Measurements from ENCODE around the gene ACY1. TPM values are rescaled to one million over a fixed set of nuclear protein-coding genes. Genes with fewer than 3 reads are reported as not detected.

Gene ACY1
- total and polyA plus RNA-seq, 2 of the 13 experiments (the other 11 are each of a cell fraction or from before 2014, with no cell fraction given) = 113 to 162 TPM

DNA sequence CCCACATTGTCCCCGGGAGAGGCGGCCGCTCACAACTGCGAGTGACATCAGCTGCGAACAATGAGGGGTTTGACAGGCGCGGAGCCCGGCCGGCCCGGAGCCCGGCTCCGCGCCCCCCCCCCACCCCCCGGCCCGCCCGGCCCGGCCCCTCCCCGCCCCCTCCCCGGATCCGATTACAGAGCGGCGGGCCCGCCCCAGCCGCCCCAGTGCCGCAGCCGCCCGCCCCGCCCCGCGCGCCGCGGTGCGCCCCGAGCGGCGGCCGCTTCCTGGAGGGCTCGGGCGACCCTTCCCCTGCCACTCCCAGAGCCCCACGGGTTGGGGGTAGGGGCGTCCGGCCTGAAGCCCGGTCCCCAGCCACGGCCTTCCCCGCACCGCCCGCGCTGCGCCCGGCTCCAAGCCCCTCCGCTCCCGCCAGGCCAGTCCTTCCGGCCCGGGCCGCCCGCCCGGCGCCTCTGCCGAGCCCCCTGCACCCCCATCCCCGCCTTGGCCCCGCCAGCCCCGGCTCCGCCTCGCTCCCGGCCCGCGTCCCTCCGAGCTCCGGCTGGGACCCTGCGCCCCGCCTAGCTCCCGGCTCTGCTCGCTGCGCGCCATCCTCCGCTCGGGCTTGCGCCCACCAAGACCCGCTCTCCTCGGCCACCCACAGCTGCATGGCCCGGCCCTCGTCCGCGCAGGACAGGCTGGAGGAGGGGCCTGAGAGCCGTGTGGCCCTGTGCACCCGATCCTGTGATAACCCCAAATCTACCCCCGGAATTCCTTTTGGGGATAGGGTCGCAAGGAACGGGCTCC, 15.8 kb upstream of the ACY1 start, which contains the start of gene PCBP4 (continued):
- TF ChIP-seq, protein P1, sequence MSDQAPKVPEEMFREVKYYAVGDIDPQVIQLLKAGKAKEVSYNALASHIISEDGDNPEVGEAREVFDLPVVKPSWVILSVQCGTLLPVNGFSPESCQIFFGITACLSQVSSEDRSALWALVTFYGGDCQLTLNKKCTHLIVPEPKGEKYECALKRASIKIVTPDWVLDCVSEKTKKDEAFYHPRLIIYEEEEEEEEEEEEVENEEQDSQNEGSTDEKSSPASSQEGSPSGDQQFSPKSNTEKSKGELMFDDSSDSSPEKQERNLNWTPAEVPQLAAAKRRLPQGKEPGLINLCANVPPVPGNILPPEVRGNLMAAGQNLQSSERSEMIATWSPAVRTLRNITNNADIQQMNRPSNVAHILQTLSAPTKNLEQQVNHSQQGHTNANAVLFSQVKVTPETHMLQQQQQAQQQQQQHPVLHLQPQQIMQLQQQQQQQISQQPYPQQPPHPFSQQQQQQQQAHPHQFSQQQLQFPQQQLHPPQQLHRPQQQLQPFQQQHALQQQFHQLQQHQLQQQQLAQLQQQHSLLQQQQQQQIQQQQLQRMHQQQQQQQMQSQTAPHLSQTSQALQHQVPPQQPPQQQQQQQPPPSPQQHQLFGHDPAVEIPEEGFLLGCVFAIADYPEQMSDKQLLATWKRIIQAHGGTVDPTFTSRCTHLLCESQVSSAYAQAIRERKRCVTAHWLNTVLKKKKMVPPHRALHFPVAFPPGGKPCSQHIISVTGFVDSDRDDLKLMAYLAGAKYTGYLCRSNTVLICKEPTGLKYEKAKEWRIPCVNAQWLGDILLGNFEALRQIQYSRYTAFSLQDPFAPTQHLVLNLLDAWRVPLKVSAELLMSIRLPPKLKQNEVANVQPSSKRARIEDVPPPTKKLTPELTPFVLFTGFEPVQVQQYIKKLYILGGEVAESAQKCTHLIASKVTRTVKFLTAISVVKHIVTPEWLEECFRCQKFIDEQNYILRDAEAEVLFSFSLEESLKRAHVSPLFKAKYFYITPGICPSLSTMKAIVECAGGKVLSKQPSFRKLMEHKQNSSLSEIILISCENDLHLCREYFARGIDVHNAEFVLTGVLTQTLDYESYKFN (CRISPR knock-in tag; conservative IDR thresholded peaks at IDR 0.05) = no peak
- TF ChIP-seq ZNF552 (CRISPR knock-in tag; IDR thresholded peaks at IDR 0.05; ENCODE audit: borderline replicate concordance) = no peak
- no peak for TF ChIP-seq ZBTB42 (CRISPR knock-in tag; IDR thresholded peaks at IDR 0.05)
- TF ChIP-seq SIX4 (CRISPR knock-in tag; IDR thresholded peaks at IDR 0.05) = no peak; the same call in 1 of the 2 replicates
- TF ChIP-seq KLF15 (CRISPR knock-in tag; IDR thresholded peaks at IDR 0.05; ENCODE audit: borderline replicate concordance) = no peak
- TF ChIP-seq CHD4 (IDR thresholded peaks at IDR 0.05; ENCODE audit: borderline replicate concordance, low read length) = no peak
- TF ChIP-seq, protein P2, sequence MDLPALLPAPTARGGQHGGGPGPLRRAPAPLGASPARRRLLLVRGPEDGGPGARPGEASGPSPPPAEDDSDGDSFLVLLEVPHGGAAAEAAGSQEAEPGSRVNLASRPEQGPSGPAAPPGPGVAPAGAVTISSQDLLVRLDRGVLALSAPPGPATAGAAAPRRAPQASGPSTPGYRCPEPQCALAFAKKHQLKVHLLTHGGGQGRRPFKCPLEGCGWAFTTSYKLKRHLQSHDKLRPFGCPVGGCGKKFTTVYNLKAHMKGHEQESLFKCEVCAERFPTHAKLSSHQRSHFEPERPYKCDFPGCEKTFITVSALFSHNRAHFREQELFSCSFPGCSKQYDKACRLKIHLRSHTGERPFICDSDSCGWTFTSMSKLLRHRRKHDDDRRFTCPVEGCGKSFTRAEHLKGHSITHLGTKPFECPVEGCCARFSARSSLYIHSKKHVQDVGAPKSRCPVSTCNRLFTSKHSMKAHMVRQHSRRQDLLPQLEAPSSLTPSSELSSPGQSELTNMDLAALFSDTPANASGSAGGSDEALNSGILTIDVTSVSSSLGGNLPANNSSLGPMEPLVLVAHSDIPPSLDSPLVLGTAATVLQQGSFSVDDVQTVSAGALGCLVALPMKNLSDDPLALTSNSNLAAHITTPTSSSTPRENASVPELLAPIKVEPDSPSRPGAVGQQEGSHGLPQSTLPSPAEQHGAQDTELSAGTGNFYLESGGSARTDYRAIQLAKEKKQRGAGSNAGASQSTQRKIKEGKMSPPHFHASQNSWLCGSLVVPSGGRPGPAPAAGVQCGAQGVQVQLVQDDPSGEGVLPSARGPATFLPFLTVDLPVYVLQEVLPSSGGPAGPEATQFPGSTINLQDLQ (CRISPR knock-in tag; IDR thresholded peaks at IDR 0.05) = 0 out of 2 replicates have a peak, but pooled peaks have one; percentile 48
- no peak for TF ChIP-seq CEBPB (IDR thresholded peaks at IDR 0.05; ENCODE audit: borderline replicate concordance, low read depth, low read length)
- TF ChIP-seq FOXA3 (CRISPR knock-in tag; IDR thresholded peaks at IDR 0.05) = no peak
- no peak for TF ChIP-seq PAX8 (CRISPR knock-in tag; IDR thresholded peaks at IDR 0.05; ENCODE audit: borderline replicate concordance)
- no peak for TF ChIP-seq NFE2L2 (IDR thresholded peaks at IDR 0.05; ENCODE audit: low read length)
- TF ChIP-seq HMGA1 (CRISPR knock-in tag; conservative IDR thresholded peaks at IDR 0.05) = no peak
- TF ChIP-seq SP5 (CRISPR knock-in tag; IDR thresholded peaks at IDR 0.05; ENCODE audit: borderline replicate concordance, low read depth) = no peak
- TF ChIP-seq, protein P3, sequence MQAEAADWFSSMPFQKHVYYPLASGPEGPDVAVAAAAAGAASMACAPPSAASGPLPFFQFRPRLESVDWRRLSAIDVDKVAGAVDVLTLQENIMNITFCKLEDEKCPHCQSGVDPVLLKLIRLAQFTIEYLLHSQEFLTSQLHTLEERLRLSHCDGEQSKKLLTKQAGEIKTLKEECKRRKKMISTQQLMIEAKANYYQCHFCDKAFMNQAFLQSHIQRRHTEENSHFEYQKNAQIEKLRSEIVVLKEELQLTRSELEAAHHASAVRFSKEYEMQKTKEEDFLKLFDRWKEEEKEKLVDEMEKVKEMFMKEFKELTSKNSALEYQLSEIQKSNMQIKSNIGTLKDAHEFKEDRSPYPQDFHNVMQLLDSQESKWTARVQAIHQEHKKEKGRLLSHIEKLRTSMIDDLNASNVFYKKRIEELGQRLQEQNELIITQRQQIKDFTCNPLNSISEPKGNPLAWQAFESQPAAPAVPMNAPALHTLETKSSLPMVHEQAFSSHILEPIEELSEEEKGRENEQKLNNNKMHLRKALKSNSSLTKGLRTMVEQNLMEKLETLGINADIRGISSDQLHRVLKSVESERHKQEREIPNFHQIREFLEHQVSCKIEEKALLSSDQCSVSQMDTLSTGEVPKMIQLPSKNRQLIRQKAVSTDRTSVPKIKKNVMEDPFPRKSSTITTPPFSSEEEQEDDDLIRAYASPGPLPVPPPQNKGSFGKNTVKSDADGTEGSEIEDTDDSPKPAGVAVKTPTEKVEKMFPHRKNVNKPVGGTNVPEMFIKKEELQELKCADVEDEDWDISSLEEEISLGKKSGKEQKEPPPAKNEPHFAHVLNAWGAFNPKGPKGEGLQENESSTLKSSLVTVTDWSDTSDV (CRISPR knock-in tag; IDR thresholded peaks at IDR 0.05) = no peak
- no peak for TF ChIP-seq NONO (IDR thresholded peaks at IDR 0.05)
- TF ChIP-seq NONO (CRISPR knock-in tag; conservative IDR thresholded peaks at IDR 0.05) = no peak; the same call in 1 of the 2 replicates
- TF ChIP-seq JUNB (CRISPR knock-in tag; IDR thresholded peaks at IDR 0.05; ENCODE audit: borderline replicate concordance) = no peak
- no peak for TF ChIP-seq ISL2 (CRISPR knock-in tag; IDR thresholded peaks at IDR 0.05)
- TF ChIP-seq KDM1A (CRISPR knock-in tag; IDR thresholded peaks at IDR 0.05) = no peak
- TF ChIP-seq ZNF563 (CRISPR knock-in tag; IDR thresholded peaks at IDR 0.05) = no peak; the same call in 1 of the 2 replicates

Data from HepG2 (cell line).